ENCODE data around the gene MT1M.

GRCh38 chr16:56673921-56674320 is 41.5 kb downstream of the MT1M start:
- TF ChIP-seq CTCF (IDR thresholded peaks at IDR 0.05; ENCODE audit: insufficient read depth, low read length, poor library complexity, severe bottlenecking) (no peak), EZH2phosphoT487 (conservative IDR thresholded peaks at IDR 0.05; ENCODE audit: low read length) (no peak)
